HG02870 (cell line): Measurements from ENCODE around the gene SLAMF7.
"Not testable (repeated sequence)": the region's sequence is repeated elsewhere in the genome, so short reads cannot be mapped to it uniquely, and the experiment has no call there.

Experiments
- ATAC-seq: cut with Tn5 transposase; IDR thresholded peaks from one replicate; pipeline ENCODE4 v1.9.1; 2021; ENCODE audit warnings: mild to moderate bottlenecking, moderate library complexity; ENCODE audit not compliant: unreplicated experiment

SLAMF7 gene

DNA sequence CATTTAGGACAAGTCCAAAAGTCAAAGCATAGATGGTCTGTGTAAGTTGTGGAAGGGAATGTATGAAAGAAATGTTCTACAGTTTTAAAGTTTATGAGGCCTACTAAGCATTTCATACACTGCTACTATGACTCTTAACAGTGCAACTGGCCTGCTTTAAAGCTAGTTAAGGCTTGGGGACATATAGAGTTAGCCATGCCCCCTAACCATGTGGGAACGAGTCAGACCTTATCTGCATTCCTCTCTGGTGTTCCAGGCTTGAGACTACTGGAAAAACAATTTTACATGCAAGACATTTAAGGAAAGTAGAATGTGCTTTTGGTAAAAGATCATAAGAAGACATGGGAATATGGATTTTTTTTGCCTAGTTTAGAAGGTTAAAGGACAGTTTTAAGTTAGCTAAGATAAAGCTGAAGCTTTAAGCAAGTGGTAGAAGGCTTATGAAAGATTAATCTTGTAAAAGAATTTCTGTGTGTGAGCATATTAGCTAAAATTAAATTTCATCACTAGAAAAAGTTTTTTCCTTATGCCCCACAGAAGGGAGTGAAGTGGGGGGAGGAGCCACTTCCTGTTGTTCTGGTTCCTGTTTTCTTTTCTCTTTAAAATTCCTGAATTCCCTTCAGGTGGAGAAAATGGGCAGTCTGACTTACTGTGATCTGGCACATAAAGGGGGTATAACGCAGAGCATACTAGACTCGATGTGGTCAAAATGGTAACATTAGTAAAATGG, 18.5 kb upstream of the SLAMF7 start:
- no peak for ATAC-seq

GRCh38 chr1:160721473-160721872, 17.6 kb upstream of the SLAMF7 start:
- no peak for ATAC-seq

GRCh38 chr1:160722726-160723125, 16.3 kb upstream of the SLAMF7 start:
- ATAC-seq = no peak

DNA sequence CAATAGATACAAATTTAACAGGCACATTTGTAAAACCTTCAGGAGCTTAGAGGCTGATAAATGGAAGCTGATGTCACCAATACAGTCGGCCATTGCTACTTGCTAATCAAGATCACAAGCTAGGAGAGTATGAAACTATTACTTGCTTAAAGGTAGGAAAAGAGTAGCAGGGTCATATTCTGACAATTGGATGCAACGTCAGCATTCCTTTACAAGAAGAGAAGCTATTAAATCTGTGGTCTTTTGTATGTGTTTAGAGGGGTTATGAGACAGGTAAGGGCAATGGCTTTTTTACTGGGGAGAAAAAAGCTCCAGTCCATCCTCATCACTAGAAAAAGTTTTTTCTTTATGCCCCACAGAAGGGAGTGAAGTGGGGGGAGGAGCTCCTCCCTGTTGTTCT, 15.7 kb upstream of the SLAMF7 start:
- no peak for ATAC-seq

- no peak for ATAC-seq
Observed at GRCh38 chr1:160724465-160725242, 14.4 kb upstream of the SLAMF7 start.

- ATAC-seq = no peak
Observed at GRCh38 chr1:160726114-160726497, 12.9 kb upstream of the SLAMF7 start.

- ATAC-seq = peak; percentile 56
Observed at GRCh38 chr1:160726498-160727315, 12.3 kb upstream of the SLAMF7 start.

GRCh38 chr1:160727316-160727640, 11.8 kb upstream of the SLAMF7 start:
- ATAC-seq = no peak

- not testable (repeated sequence) for ATAC-seq
Observed at GRCh38 chr1:160731564-160731963, 7.5 kb upstream of the SLAMF7 start.

DNA sequence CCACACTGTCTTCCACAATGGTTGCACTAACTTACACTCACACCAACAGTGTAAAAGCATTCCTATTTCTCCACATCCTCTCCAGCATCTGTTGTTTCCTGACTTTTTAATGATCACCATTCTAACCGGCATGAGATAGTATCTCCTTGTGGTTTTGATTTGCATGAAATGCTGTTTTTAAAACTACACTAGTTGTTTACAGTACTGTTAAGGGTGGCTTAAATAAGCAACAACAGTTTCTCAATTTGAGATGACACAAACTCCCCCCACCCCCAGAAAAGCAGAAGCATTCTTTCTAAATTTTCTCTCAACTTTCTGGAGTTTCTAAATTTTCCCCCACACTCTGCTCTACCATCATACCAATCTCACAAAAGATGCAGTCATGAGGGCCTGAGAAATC, 7.1 kb upstream of the SLAMF7 start:
- ATAC-seq = no peak

GRCh38 chr1:160733898-160734297, 5.1 kb upstream of the SLAMF7 start:
- ATAC-seq = no peak

DNA sequence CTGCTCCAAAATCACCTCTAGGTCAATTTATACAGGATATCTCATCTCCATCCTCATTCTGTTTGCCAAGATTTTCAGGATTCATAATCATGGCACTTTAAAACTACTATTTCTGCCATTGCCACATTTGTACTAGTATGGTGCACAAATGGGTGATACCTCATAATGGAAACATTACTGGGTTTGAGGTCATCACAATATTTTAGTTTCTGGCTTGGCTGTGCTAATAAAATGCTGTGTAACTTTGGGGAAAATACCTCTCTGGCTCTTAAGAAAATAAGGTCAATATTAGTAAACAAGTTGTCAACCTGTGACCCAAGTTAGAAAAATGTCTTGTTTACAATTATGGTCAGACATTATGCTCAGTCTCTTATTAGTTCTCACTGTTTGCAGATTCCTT, 4.7 kb upstream of the SLAMF7 start:
- no peak for ATAC-seq

DNA sequence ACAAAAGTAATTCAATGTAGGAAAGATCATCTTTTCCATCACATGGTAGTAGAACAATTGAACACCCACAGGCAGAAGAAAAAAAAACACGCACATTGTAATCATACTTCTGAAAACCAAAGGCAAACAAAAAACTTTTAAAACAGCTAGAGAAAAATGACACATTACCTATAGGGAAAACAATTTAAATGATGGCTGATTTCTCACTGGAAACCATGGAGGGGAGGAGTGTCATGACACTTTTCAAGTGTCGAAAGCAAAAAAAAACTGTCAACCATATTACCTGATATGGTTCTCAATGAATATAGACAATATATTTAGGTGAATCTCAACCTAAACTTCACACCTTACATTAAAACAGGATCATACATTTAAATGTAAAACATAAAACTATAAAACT, 776 bp upstream of the SLAMF7 start:
- no peak for ATAC-seq

GRCh38 chr1:160740133-160740688, 1.2 kb downstream of the SLAMF7 start:
- no peak for ATAC-seq

GRCh38 chr1:160741092-160741501, 2.0 kb downstream of the SLAMF7 start:
- no peak for ATAC-seq

DNA sequence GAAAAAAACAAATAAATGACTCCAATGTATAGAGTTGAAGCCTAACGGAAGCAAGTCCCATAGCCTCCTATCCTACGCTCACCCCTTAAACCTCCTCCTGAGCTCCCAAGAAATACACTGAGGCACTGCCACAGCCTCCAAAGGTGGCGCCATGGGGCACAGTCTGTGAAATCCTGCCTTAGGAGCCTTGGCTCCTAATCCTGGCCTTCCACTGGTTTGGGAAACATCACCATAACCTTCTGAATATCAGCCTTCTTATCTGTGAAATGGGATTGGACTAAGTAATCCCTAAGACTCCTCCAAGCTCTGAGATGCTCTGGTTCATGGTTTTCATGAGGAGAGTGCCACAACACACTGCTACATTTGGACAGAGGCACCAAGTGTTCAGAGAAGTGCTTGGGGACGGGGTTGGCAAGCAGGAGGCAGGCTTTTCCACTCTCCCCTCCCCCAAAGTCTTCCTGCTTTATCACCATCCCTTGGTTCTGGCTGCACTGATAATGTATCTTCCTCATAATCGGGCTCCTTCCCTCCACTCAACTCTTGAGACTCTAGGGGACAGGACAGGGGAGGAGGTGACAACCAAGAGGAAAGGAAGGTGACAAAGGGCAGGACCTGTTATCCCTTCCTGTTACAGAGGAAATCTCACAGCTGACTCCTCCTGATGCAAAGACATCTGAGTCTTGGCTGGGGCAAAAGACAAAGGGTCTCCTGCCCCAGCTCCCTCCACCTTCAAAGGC, 2.7 kb downstream of the SLAMF7 start:
- ATAC-seq = no peak

DNA sequence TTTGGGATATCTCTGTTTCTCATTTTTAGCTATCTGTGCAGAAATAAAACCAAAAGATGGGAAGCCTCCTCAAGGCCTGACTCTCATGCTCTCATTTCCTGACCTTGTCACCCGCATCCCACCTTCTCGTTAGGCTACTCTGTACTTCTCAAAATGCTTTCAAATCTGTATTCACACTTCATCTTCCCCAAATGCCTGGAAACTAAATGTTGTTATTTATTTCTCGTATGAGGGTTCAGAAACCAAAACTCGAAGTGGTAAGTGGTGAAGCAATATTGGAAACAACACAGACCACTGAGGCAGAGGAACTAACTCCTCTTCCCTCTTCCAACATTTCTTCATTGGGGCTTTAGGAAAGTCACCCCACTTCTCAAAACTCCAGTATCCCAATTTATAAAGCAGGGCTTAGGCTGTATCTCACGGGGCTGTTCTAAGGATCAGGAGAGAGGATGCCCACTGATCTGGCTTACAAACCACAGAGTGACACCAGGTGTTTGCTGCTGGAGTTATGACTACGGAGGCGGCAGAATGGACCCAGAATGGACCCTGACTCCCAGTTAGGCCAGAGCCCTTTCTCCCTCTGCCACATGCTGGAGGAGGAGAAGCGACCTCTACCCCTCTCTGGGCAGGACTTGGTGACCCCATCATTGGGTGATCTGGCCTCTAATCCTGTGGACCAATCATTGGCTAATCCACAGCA, 3.5 kb downstream of the SLAMF7 start:
- ATAC-seq = no peak

DNA sequence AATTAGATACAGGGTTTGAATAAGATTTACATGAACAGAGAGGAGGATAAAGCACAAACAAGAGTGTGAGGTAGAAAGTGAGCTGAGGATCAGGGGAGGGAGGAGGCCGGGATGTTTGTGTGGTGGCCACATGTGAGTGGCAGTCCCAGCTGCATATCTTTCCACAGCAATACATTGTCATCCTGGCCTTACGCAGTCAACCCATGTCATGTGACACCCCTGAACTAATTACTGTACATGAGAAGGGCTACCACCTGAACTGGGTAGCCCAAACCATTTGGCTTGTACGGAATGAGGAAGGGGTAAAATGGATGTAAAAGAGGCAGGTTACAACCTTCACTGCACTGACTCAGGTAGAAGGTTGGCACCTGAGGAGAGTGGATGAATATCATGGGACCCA, 4.2 kb downstream of the SLAMF7 start:
- no peak for ATAC-seq

DNA sequence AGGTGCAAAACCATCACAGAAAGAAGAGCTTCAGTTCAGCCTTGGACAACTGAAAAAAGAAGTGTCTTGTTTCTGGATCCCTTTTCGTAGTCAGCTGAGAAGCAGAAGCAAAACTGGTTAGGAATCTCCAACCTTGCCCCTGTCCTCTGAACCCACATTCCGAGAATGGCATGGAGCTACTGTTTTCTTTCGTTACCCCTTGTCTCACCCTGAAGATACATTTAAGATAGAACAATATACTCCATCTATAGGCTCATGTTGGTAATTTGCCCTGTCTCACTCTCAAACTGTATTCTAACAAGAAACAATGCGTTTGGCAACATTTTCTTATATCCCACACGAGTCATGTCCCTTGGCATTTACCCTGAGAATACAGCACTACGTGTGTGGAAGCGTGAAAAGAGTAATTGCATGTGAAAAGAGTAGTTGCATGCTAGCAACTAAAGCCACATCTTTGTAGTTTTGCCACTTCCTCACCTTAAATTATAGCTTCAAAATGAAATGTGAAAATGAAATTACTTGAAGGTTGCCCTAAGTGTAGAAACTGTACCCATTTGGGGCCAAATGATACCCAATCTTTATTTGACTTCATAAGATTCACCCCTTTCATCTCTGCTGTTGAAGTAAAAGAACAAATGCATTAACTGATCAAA, 5.3 kb downstream of the SLAMF7 start:
- ATAC-seq = no peak
